ENCODE data around the gene CDH15. TPM values are rescaled to one million over a fixed set of nuclear protein-coding genes. Genes with fewer than 3 reads are reported as not detected.
"Not testable (repeated sequence)": the region's sequence is repeated elsewhere in the genome, so short reads cannot be mapped to it uniquely, and the experiment has no call there.

The CDH15 gene
- total and polyA plus RNA-seq, 3 donors from 2014 or later: 1.4 to 3.0 (median 2.1) TPM

GRCh38 chr16:89190150-89190958 lies 18.8 kb downstream of the CDH15 start:
- H3K27me3 ChIP-seq: no peaks in the 10 kb centered on the region
- intact Hi-C loops (cut with DNase I; ENCODE audit: low total_unique reads): no loop called here
- no peaks in the 10 kb centered on the region for H3K9me3 ChIP-seq
- H3K36me3 ChIP-seq (ENCODE audit: low read depth, missing control alignments): no peaks in the 10 kb centered on the region
- no peak overlapping the region for H3K4me3 ChIP-seq
- no peak overlapping the region for H3K27ac ChIP-seq
- DNase-seq: no peak
- no peak for TF ChIP-seq POLR2A (IDR thresholded peaks at IDR 0.05)
- TF ChIP-seq CTCF (IDR thresholded peaks at IDR 0.05): no peak
- H3K4me1 ChIP-seq: no peaks in the 10 kb centered on the region
- WGBS, 2 donors: 76 to 79% methylated on average over 8 to 25 of the region's 28 CpGs

- Histone ChIP-seq H3K36me3 (ENCODE audit: low read depth, missing control alignments) (no peaks in the 10 kb centered on the region), H3K27me3 (no peaks in the 10 kb centered on the region), H3K4me1 (no peaks in the 10 kb centered on the region), H3K9me3 (no peaks in the 10 kb centered on the region), H3K4me3 (peak overlapping the region in 1 of 2 donors; percentile 40), H3K27ac (no peak overlapping the region)
- no peak for DNase-seq
- 30 to 56% methylated on average over 6 to 41 of the region's 44 CpGs for WGBS, 2 donors
- intact Hi-C loops (cut with DNase I; ENCODE audit: low total_unique reads): no loop called here
- TF ChIP-seq CTCF (IDR thresholded peaks at IDR 0.05): no peak
- TF ChIP-seq POLR2A (IDR thresholded peaks at IDR 0.05): no peak
Measured at GRCh38 chr16:89191033-89191900, 19.7 kb downstream of the CDH15 start.

GRCh38 chr16:89191901-89192185 lies 20.3 kb downstream of the CDH15 start:
- Histone ChIP-seq H3K4me1 (no peaks in the 10 kb centered on the region), H3K36me3 (ENCODE audit: low read depth, missing control alignments) (no peaks in the 10 kb centered on the region), H3K9me3 (no peaks in the 10 kb centered on the region), H3K27me3 (no peaks in the 10 kb centered on the region), H3K4me3 (peak overlapping the region; percentile 32 to 40), H3K27ac (no peak overlapping the region)
- TF ChIP-seq CTCF (IDR thresholded peaks at IDR 0.05): no peak
- intact Hi-C loops (cut with DNase I; ENCODE audit: low total_unique reads): no loop called here
- WGBS, 2 donors: 2% methylated on average over 17 of the region's 19 CpGs; no CpG with 5 or more reads in 1 of the 2 donors
- DNase-seq: no peak

GRCh38 chr16:89192186-89192955 lies 20.8 kb downstream of the CDH15 start:
- DNase-seq: peak; percentile 42
- intact Hi-C loops (cut with DNase I; ENCODE audit: low total_unique reads); H3K27ac ChIP-seq; H3K36me3 ChIP-seq (ENCODE audit: low read depth, missing control alignments); H3K27me3 ChIP-seq; H3K4me1 ChIP-seq; H3K9me3 ChIP-seq: not testable (repeated sequence)
- H3K4me3 ChIP-seq: peak overlapping the region; percentile 32 to 40
- 2 to 7% methylated on average over 28 to 52 of the region's 63 CpGs for WGBS, 2 donors
